M059J (cell line): ENCODE data around the gene DGKI. TPM values are rescaled to one million over a fixed set of nuclear protein-coding genes. Genes with fewer than 3 reads are reported as not detected.
A peak's percentile ranks its signal among the peaks of the same experiment; 100 is the strongest.

Experiments
- DNase-seq: peaks from one replicate; pipeline ENCODE4 v3.0.0-alpha.2; 2012; ENCODE audit warnings: low read depth
- total RNA-seq: library from RNA; depleted of rRNA; stranded (reverse); fragments of >200 nt; shearing (Covaris generic); gene quantifications from 2 replicates; pipeline ENCODE4 v1.2.3, GENCODE V29; 2014

DGKI gene
- total RNA-seq, 1 experiment from 2014 or later, result 1.1 TPM

GRCh38 chr7:137593115-137593711 is 253.6 kb downstream of the DGKI start:
- DNase-seq, result no peak

GRCh38 chr7:137592232-137592896 is 254.4 kb downstream of the DGKI start:
- peak; percentile 77 for DNase-seq

- peak; percentile 61 for DNase-seq
These were observed 255.3 kb downstream of the DGKI start for GRCh38 chr7:137591421-137591837.

- no peak for DNase-seq
These were observed 255.9 kb downstream of the DGKI start for GRCh38 chr7:137590756-137591305.

- DNase-seq, result peak; percentile 23
These were observed 256.6 kb downstream of the DGKI start for GRCh38 chr7:137590071-137590755.

GRCh38 chr7:137587326-137587725 is 259.4 kb downstream of the DGKI start:
- DNase-seq, result peak; percentile 38

- DNase-seq, result no peak
These were observed 261.2 kb downstream of the DGKI start for GRCh38 chr7:137585591-137585990.

- no peak for DNase-seq
These were observed 263.6 kb downstream of the DGKI start for GRCh38 chr7:137583172-137583571.

GRCh38 chr7:137579913-137580640 is 266.7 kb downstream of the DGKI start:
- DNase-seq, result peak; percentile 91

- no peak for DNase-seq
These were observed 268.2 kb downstream of the DGKI start for GRCh38 chr7:137578541-137578940.

GRCh38 chr7:137577184-137577583 is 269.6 kb downstream of the DGKI start:
- DNase-seq, result no peak

- DNase-seq, result peak; percentile 54
These were observed 270.3 kb downstream of the DGKI start for GRCh38 chr7:137576481-137576880.

- peak; percentile 38 for DNase-seq
These were observed 272.0 kb downstream of the DGKI start for GRCh38 chr7:137574812-137575211.

- peak; percentile 64 for DNase-seq
These were observed 274.6 kb downstream of the DGKI start for GRCh38 chr7:137572056-137572784.

GRCh38 chr7:137564677-137565076 is 282.1 kb downstream of the DGKI start:
- DNase-seq, result no peak

- no peak for DNase-seq
These were observed 282.8 kb downstream of the DGKI start for GRCh38 chr7:137563981-137564380.

- no peak for DNase-seq
These were observed 299.3 kb downstream of the DGKI start for GRCh38 chr7:137547485-137547884.

- no peak for DNase-seq
These were observed 300.1 kb downstream of the DGKI start for GRCh38 chr7:137546671-137547070.

GRCh38 chr7:137546009-137546408 is 300.8 kb downstream of the DGKI start:
- DNase-seq, result no peak

GRCh38 chr7:137545059-137545716 is 301.6 kb downstream of the DGKI start:
- DNase-seq, result peak; percentile 15
